Measurements from ENCODE around the gene TFRC.

Gene TFRC

GRCh38 chr3:196051282-196052076 is 30.4 kb downstream of the TFRC start:
- TF ChIP-seq CTCF (IDR thresholded peaks at IDR 0.05; ENCODE audit: low read depth, low read length), result no peak
- no peak for DNase-seq (ENCODE audit: extremely low read depth, low read depth)

GRCh38 chr3:196050597-196050996 is 31.3 kb downstream of the TFRC start:
- TF ChIP-seq CTCF (IDR thresholded peaks at IDR 0.05; ENCODE audit: low read depth, low read length), result no peak
- DNase-seq (ENCODE audit: extremely low read depth, low read depth), result no peak

GRCh38 chr3:196049653-196050052 is 32.2 kb downstream of the TFRC start:
- TF ChIP-seq CTCF (IDR thresholded peaks at IDR 0.05; ENCODE audit: low read depth, low read length), result no peak
- no peak for DNase-seq (ENCODE audit: extremely low read depth, low read depth)

- no peak for TF ChIP-seq CTCF (IDR thresholded peaks at IDR 0.05; ENCODE audit: low read depth, low read length)
- no peak for DNase-seq (ENCODE audit: extremely low read depth, low read depth)
Observed at GRCh38 chr3:196048922-196049598, 32.8 kb downstream of the TFRC start.

- TF ChIP-seq CTCF (IDR thresholded peaks at IDR 0.05; ENCODE audit: low read depth, low read length), result no peak
- no peak for DNase-seq (ENCODE audit: extremely low read depth, low read depth)
Observed at GRCh38 chr3:196047391-196048030, 34.4 kb downstream of the TFRC start.

GRCh38 chr3:196044513-196044912 is 37.4 kb downstream of the TFRC start:
- DNase-seq (ENCODE audit: extremely low read depth, low read depth), result no peak
- TF ChIP-seq CTCF (IDR thresholded peaks at IDR 0.05; ENCODE audit: low read depth, low read length), result no peak

- no peak for TF ChIP-seq CTCF (IDR thresholded peaks at IDR 0.05; ENCODE audit: low read depth, low read length)
- DNase-seq (ENCODE audit: extremely low read depth, low read depth), result no peak
Observed at GRCh38 chr3:196042673-196043072, 39.2 kb downstream of the TFRC start.

All from AG09319 (cell line).